ENCODE data around the gene FAM120C.

Gene FAM120C

DNA sequence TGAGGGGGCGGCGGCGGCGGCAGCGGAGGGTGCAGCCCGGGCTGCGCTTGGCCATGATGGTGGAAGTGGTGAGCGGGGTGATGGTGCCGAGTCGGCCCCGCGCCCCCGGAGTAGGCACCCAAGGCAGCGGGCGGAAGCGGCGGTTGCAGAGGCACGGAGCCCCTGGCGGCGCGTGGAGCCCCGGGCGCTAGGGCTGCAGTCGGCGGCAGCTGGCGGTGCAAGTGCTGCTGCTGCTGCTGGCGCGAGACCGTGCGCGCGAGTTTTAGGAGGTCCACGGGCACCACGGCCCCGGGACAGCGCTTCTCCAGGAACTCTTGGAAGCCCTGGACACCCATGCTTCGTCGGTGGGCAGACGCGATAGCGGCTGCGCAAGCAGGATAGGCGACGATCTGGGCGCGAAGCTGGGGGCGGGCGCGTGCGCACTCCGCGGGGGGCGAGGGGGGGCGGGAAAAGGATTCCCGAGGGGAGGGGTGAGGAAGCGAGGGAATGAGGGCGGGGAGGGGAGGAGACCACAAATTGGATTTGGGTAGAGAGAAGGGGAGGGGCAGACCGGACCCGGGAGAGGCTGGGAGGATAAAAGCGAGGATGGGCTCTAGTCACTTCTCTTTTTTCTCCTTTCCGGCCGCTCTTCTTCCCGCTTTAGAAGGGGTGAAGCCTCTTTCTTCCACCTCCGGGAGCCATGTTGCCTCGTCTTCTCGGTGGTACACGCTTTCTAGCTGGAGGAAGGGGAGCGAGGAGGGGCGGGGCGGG, at the start of gene FAM120C:
Gene FAM120C, minus strand, starts transcription at position 391 of the 750 bp plus-strand sequence. Its CDS starts 56 bp downstream, at position 335.
- peak; percentile 83 for DNase-seq

GRCh38 chrX:54230435-54231148, 47.5 kb upstream of the FAM120C start:
- DNase-seq: no peak

GRCh38 chrX:54223581-54223980, 40.5 kb upstream of the FAM120C start:
- no peak for DNase-seq

- DNase-seq: no peak
Observed at GRCh38 chrX:54213603-54214002, 30.5 kb upstream of the FAM120C start.

DNA sequence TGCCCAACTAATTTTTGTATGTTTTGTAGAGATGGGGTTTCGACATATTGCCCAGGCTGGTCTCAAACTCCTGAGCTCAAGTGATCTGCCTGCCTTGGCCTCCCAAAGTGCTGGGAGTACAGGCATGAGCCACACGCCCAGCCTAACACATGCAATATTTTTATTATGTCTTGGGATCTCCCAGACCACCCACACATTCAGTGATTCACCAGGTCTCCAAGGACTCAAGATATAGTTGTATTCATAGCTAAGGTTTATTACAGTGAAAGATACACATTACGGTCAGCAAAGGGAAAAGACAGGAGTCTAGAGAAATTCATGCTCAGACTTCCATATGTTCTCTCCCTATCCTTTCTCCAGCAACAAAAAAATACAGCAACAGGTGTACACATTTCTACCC, 25.5 kb upstream of the FAM120C start:
- no peak for DNase-seq

DNA sequence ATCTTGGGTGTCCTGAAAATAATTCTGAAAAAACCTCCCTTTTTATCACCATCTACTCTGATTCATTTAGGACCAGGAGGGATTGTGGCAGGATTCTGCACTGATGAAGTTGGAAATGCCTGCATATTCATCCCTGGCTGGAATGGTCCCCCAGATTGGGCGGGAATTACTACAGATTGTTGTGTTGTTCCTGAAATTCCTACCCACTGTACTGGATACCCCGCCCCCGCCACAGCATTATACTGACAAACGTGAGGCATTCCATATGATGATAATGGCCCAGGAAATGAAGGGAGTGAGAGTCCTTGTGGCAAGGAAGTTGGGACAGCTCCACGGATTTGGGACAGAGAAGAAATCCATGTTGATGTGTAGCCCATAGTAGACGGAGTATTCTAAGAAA, 15.2 kb upstream of the FAM120C start:
- DNase-seq: no peak

DNA sequence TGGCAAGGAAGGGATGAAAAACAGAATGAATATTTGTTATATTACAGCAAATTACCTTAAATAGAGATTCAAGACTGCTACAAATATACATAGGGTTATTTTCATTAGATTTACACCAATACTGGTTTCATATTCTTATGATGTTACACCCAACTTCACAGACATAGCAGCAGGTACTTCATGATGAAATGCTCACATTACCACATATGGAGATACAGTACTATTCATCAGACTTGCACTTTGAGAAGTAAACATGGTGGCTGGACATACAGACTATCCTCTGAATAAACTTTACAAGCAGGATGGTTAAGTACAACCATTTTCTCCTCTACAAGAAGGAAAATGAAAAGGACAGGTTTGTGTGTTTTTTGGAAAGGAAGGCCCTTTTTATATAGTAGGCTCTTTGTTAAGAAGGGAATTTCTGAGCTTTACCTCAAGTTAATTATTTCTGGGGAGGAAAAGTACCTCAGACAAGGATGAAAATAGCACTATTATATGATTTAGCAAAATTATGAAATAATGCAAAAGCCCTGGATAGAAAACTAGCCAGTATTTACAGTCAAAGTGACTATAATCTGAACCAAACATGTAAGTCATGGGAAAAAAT, 12.0 kb upstream of the FAM120C start:
- DNase-seq: no peak

DNA sequence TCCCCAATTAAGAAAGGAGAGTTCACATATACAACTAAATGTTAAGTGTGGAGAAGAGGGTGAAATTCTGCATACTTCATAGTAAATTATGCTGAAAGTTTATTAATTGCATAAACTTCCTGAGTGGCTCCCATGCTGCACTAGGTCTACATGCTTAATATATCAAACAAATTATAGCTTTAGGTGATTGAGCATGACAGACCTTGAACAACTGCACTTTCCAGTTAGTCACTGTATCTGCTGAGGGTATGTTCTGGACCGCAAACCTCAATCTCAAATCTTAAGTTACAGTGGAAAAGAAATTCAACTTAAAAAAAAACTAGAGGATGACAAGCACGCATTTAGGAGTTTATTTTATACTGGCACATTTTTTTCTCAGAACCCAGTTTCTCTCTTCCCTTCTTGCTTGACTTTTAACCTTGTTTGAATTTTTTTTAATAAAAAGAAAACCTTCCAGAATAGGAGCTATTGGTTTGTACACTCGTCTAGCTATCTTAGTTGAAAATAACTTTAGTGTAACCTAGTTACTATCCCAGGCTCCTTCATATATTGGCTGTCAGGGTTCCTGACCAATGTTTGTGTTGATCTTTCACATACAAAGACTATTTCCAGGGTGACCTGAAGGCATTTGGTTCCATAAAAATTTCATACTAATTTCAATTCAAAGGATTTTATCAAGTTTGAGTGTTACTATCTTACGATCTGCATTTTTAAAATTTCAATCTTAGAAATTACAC, 10.2 kb upstream of the FAM120C start:
- no peak for DNase-seq

- no peak for DNase-seq
Observed at GRCh38 chrX:54184474-54184873, 1.4 kb upstream of the FAM120C start.

DNA sequence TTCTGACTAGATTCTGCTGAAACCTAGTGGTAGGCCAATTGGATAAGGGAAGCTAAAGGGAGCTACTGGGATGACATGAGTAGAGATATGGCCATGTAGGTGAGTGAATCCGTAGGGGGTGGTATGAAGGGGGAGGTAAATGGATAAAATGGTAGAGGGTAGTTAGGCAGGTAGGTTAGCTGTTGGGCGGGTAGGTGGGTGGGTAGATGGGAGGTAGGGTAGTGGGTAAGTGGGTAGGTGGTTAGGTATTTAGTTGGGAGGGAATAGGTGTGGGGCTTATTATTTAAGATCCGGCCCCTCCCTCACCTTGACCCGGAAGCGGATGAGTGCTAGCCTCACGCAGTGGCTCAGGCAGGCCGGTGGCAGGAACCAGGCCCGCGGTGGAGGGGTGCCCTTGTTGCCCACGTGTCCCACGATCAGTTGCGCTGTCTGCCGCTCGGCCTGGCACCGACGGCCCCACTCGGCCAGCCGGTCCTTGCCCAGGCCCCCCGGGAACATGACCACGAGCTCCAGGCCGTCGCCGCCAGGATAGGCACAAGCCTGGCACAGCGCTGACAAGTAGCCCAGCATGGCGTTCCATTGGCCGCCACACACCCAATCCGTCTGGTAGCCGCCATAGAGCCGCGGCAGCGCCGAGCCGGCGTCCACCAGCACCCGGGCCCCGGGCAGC, 725 bp downstream of the FAM120C start:
- peak; percentile 73 for DNase-seq

- DNase-seq: no peak
Observed at GRCh38 chrX:54181202-54181953, 1.7 kb downstream of the FAM120C start.

- DNase-seq: no peak
Observed at GRCh38 chrX:54180403-54180802, 2.7 kb downstream of the FAM120C start.

- DNase-seq: no peak
Observed at GRCh38 chrX:54178100-54178940, 4.7 kb downstream of the FAM120C start.

DNA sequence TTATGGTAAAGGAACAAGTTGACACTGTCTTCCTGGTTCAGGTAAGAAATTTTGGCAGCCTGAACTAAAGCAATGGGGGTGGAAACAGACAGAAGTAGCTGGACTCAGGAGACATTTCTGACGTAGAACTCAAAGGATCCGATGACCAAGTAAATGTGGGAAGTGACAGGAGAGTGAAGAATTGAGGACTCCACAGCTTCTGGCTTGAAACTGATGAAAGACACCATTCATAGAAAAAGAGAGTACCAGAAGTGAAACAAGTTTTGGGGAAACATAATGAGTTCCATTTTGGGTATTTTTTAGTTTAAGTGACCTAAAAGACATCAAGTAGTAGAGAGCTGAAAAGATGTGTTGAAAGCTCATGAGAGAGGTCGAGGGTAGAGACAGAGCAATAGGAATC, 5.7 kb downstream of the FAM120C start:
- DNase-seq: no peak

GRCh38 chrX:54173791-54174190, 9.3 kb downstream of the FAM120C start:
- no peak for DNase-seq

GRCh38 chrX:54172455-54172854, 10.6 kb downstream of the FAM120C start:
- no peak for DNase-seq

- DNase-seq: no peak
Observed at GRCh38 chrX:54171527-54172250, 11.4 kb downstream of the FAM120C start.

GRCh38 chrX:54171091-54171490, 12.0 kb downstream of the FAM120C start:
- no peak for DNase-seq

GRCh38 chrX:54166915-54167314, 16.1 kb downstream of the FAM120C start:
- DNase-seq: no peak

DNA sequence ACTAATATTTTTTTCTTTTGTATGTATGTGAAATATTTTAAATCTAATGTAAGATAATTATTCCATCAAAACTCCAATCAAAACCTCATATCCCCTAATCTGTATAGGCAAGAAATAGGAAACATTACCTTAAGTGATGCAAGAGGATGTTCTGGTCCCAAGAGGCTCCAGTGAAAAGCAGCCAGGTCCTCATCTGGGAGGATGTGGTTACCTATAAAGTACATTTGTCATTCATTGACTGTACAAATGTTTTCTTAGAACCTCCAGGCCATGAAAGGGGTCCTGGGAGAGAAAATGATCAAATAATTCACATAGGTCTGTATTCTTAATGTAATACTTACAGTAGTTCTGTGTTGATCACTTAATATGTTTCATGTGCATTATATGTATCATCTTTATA, 25.5 kb downstream of the FAM120C start:
- DNase-seq: no peak

Data from hematopoietic multipotent progenitor cell treated with erythropoietin and hydrocortisone succinate and interleukin-3 and kit ligand, for 6 days (in vitro differentiated cells).